HCT116 (cell line): ENCODE results near the gene ST6GALNAC5. TPM values are rescaled to one million over a fixed set of nuclear protein-coding genes. Genes with fewer than 3 reads are reported as not detected.

Experiments used
- ATAC-seq: fragments of 200-7000 bp; cut with Tn5 transposase; 2 replicates; pipeline ENCODE4 v1.9.1; 2020; ENCODE audit warnings: mild to moderate bottlenecking, moderate library complexity
- BruUV-seq: library from RNA; stranded (reverse); fragments of 400-500 nt; replicated peaks from 2 replicates; lab custom pipeline; 2021; lab: Mats Ljungman, UMichigan
- CTCF ChIA-PET: fragments of 300-600 bp; sonication (Branson Sonifier 250); formaldehyde crosslinking; loops from one replicate; lab custom pipeline; 2021; ENCODE audit warnings: antibody characterized with exemption; lab: Charles Lee
- POLR2A ChIA-PET: fragments of 300-600, 350-600 bp; sonication (Branson Sonifier 250); formaldehyde crosslinking; loops from one replicate; lab custom pipeline; 2021; ENCODE audit warnings: antibody characterized with exemption; lab: Charles Lee
- RAD21 ChIA-PET, 2 experiments: fragments of 300-600 bp; sonication (Branson Sonifier 250); formaldehyde crosslinking; loops; one replicate each; lab custom pipeline; 2023; ENCODE audit warnings: low total read pairs in 2 of 2; ENCODE audit not compliant: uncharacterized antibody in 2 of 2, unreplicated experiment in 2 of 2, low non-redundant PET in 1 of 2; lab: Charles Lee
- DNase-seq: peaks from one replicate; pipeline ENCODE4 v3.0.0-alpha.2; 2010; ENCODE audit warnings: low read depth, low spot score
- H2AFZ ChIP-seq: fragments of 200-600 bp; shearing (Covaris generic), sonication (generic); 2 replicates; pipeline ENCODE4 v1.6.1; 2017; ENCODE audit warnings: low read depth, mixed run types, mixed read lengths, antibody characterized with exemption, low read length; ENCODE audit not compliant: poor library complexity, severe bottlenecking
- H3K27ac ChIP-seq: 2 replicates; pipeline ENCODE4 v1.5.1; 2012; ENCODE audit warnings: low read depth, low read length
- H3K27me3 ChIP-seq: fragments of 200-600 bp; sonication (generic); 2 replicates; pipeline ENCODE4 v1.6.1; 2016; ENCODE audit warnings: mixed run types, low read length, mixed read lengths; ENCODE audit not compliant: insufficient read depth
- H3K36me3 ChIP-seq, 2 experiments: fragments of 200-500 bp in 1 of 2; fragments of 200-600 bp in 1 of 2; sonication (Bioruptor generic) in 1 of 2; sonication (generic) in 1 of 2; 2 replicates each; pipeline versions ENCODE4 v1.5.1 to v1.6.1; 2014 to 2016; ENCODE audit warnings: low read length in 2 of 2, inconsistent platforms in 1 of 2, mixed read lengths in 1 of 2, mixed run types in 1 of 2; ENCODE audit not compliant: insufficient read depth in 2 of 2, control insufficient read depth in 1 of 2
- H3K4me1 ChIP-seq, 2 experiments: fragments of 200-600 bp in 1 of 2; sonication (generic) in 1 of 2; 2 replicates each; pipeline versions ENCODE4 v1.5.1 to v1.6.1; 2012 to 2017; ENCODE audit warnings: low read length in 2 of 2, inconsistent platforms in 1 of 2, mild to moderate bottlenecking in 1 of 2, mixed read lengths in 1 of 2, mixed run types in 1 of 2, moderate library complexity in 1 of 2; ENCODE audit not compliant: insufficient read depth in 2 of 2, control insufficient read depth in 1 of 2
- H3K4me2 ChIP-seq: fragments of 200-600 bp; sonication (generic); 2 replicates; pipeline ENCODE4 v1.6.1; 2017; ENCODE audit warnings: mixed run types, low read length, mixed read lengths
- H3K4me3 ChIP-seq, 2 experiments: fragments of 200-600 bp in 1 of 2; sonication (generic) in 1 of 2; replicated peaks in 1 of 2; 2 replicates each; pipeline ENCODE4 v1.5.1; 2011 to 2016; ENCODE audit warnings: low read length in 2 of 2, control low read depth in 1 of 2, low read depth in 1 of 2, mild to moderate bottlenecking in 1 of 2, mixed read lengths in 1 of 2, mixed run types in 1 of 2
- H3K79me2 ChIP-seq: fragments of 200-600 bp; sonication (generic); 2 replicates; pipeline ENCODE4 v1.6.1; 2017; ENCODE audit warnings: mild to moderate bottlenecking, mixed run types, low read length, moderate library complexity, mixed read lengths; ENCODE audit not compliant: insufficient read depth
- H3K9ac ChIP-seq: fragments of 200-600 bp; sonication (generic); 2 replicates; pipeline ENCODE4 v1.6.1; 2016; ENCODE audit warnings: low read length, mixed read lengths
- H3K9me2 ChIP-seq: fragments of 200-600 bp; sonication (generic), shearing (Covaris generic); 2 replicates; pipeline ENCODE4 v1.6.1; 2017; ENCODE audit warnings: mixed run types, mild to moderate bottlenecking, moderate library complexity; ENCODE audit not compliant: insufficient read depth
- H3K9me3 ChIP-seq, 2 experiments: fragments of 200-500 bp in 1 of 2; fragments of 200-600 bp in 1 of 2; sonication (Bioruptor generic) in 1 of 2; sonication (generic) in 1 of 2; 2 replicates each; pipeline ENCODE4 v1.6.1; 2014 to 2017; ENCODE audit warnings: low read length in 2 of 2, mixed read lengths in 2 of 2, inconsistent platforms in 1 of 2, low read depth in 1 of 2, mild to moderate bottlenecking in 1 of 2, mixed run types in 1 of 2, moderate library complexity in 1 of 2; ENCODE audit not compliant: control insufficient read depth in 1 of 2, insufficient read depth in 1 of 2
- H4K20me1 ChIP-seq: fragments of 200-600 bp; sonication (generic), shearing (Covaris generic); 2 replicates; pipeline ENCODE4 v1.6.1; 2017; ENCODE audit warnings: mixed run types, mild to moderate bottlenecking, moderate library complexity; ENCODE audit not compliant: insufficient read depth
- ATF3 ChIP-seq: IDR thresholded peaks from 2 replicates; pipeline ENCODE4 v1.6.1; 2012
- CBX3 ChIP-seq: IDR thresholded peaks from 2 replicates; pipeline ENCODE4 v1.6.1; 2012; ENCODE audit warnings: low read depth
- CEBPB ChIP-seq: IDR thresholded peaks from 2 replicates; pipeline ENCODE4 v1.6.1; 2012; ENCODE audit warnings: low read depth
- CTCF ChIP-seq, 3 experiments: fragments of 200-600 bp in 1 of 3; sonication (generic) in 1 of 3; IDR thresholded peaks in 2 of 3; conservative IDR thresholded peaks in 1 of 3; 2 replicates each; pipeline ENCODE4 v1.5.1; 2012 to 2017; ENCODE audit warnings: low read depth in 2 of 3, low read length in 2 of 3, antibody characterized with exemption in 1 of 3, borderline replicate concordance in 1 of 3, control low read depth in 1 of 3, mild to moderate bottlenecking in 1 of 3, mixed read lengths in 1 of 3, mixed run types in 1 of 3, moderate library complexity in 1 of 3; ENCODE audit not compliant: insufficient read depth in 1 of 3
- EGR1 ChIP-seq: IDR thresholded peaks from 2 replicates; pipeline ENCODE4 v1.6.1; 2012; ENCODE audit warnings: low read depth
- ELF1 ChIP-seq: IDR thresholded peaks from 2 replicates; pipeline ENCODE4 v1.6.1; 2012; ENCODE audit warnings: low read depth, borderline replicate concordance
- EZH2 ChIP-seq: fragments of 200-600 bp; sonication (generic); IDR thresholded peaks from 2 replicates; pipeline ENCODE4 v1.6.1; 2017; ENCODE audit warnings: antibody characterized with exemption, mixed run types
- EZH2phosphoT487 ChIP-seq: fragments of 200-600 bp; IDR thresholded peaks from 2 replicates; pipeline ENCODE4 v1.6.1; 2018; ENCODE audit warnings: antibody characterized with exemption, borderline replicate concordance
- FOSL1 ChIP-seq: IDR thresholded peaks from 2 replicates; pipeline ENCODE4 v1.6.1; 2012; ENCODE audit warnings: low read depth
- MAX ChIP-seq: IDR thresholded peaks from 2 replicates; pipeline ENCODE4 v1.6.1; 2012
- POLR2A ChIP-seq: IDR thresholded peaks from 2 replicates; pipeline ENCODE4 v1.7.0; 2011; ENCODE audit warnings: borderline replicate concordance; ENCODE audit not compliant: insufficient read depth, insufficient read length; ENCODE audit errors: extremely low read depth
- POLR2AphosphoS5 ChIP-seq: IDR thresholded peaks from 2 replicates; pipeline ENCODE4 v1.6.1; 2011; ENCODE audit warnings: mild to moderate bottlenecking, low read depth, low read length, moderate library complexity
- RAD21 ChIP-seq: IDR thresholded peaks from 2 replicates; pipeline ENCODE4 v1.6.1; 2012; ENCODE audit warnings: low read depth, mild to moderate bottlenecking
- REST ChIP-seq: IDR thresholded peaks from 2 replicates; pipeline ENCODE4 v1.6.1; 2012; ENCODE audit warnings: low read depth
- SIN3A ChIP-seq: IDR thresholded peaks from 2 replicates; pipeline ENCODE4 v1.6.1; 2012; ENCODE audit warnings: low read depth
- SP1 ChIP-seq: IDR thresholded peaks from 2 replicates; pipeline ENCODE4 v1.6.1; 2012; ENCODE audit warnings: low read depth
- SRF ChIP-seq: IDR thresholded peaks from 2 replicates; pipeline ENCODE4 v1.6.1; 2012; ENCODE audit warnings: low read depth
- ZBTB33 ChIP-seq: IDR thresholded peaks from 2 replicates; pipeline ENCODE4 v1.6.1; 2011; ENCODE audit warnings: mild to moderate bottlenecking, low read length, moderate library complexity; ENCODE audit not compliant: insufficient replicate concordance; ENCODE audit errors: extremely low read depth
- ZFX ChIP-seq: fragments of 450-650 bp; IDR thresholded peaks from 2 replicates; pipeline ENCODE4 v1.6.1; 2017
- intact Hi-C: fragments of 100-400 bp; cut with micrococcal nuclease; formaldehyde crosslinking; loops from 2 replicates; pipeline ENCODE4 v1.10.0; 2022
- total RNA-seq: library from RNA; stranded (reverse); gene quantifications from one replicate; pipeline ENCODE4 v1.2.1, GENCODE V29; 2021; ENCODE audit not compliant: unreplicated experiment

Gene ST6GALNAC5
- total RNA-seq, 1 experiment from 2014 or later, result 1.2 TPM

GRCh38 chr1:76865696-76866286 is 1.5 kb upstream of the ST6GALNAC5 start:
- POLR2A ChIA-PET, result no interaction called here
- RAD21 ChIA-PET, result no interaction called here
- no peaks in the 10 kb centered on the region for H3K4me1 ChIP-seq
- intact Hi-C loops, result no loop called here
- no peak for DNase-seq
- H4K20me1 ChIP-seq, result no peaks in the 10 kb centered on the region
- TF ChIP-seq POLR2AphosphoS5 (no peak), FOSL1 (no peak), EGR1 (no peak), CBX3 (no peak), SP1 (no peak), EZH2phosphoT487 (no peak), ELF1 (no peak), ATF3 (no peak), SIN3A (no peak), MAX (no peak), RAD21 (no peak), SRF (no peak), POLR2A (no peak), ZFX (no peak), EZH2 (no peak), ZBTB33 (no peak), CEBPB (no peak), REST (no peak), CTCF (IDR thresholded peaks at IDR 0.05 in 2 of 3, conservative IDR thresholded peaks at IDR 0.05 in 1 of 3; ENCODE audit: borderline replicate concordance in 1 of 3, insufficient read depth in 1 of 3, low read depth in 2 of 3, low read length in 2 of 3) (no peak)
- H2AFZ ChIP-seq, result no peak overlapping the region
- no peak overlapping the region for H3K4me2 ChIP-seq
- H3K27ac ChIP-seq, result no peak overlapping the region
- ATAC-seq, result no peak
- H3K36me3 ChIP-seq, result no peaks in the 10 kb centered on the region
- no peaks in the 10 kb centered on the region for H3K79me2 ChIP-seq
- CTCF ChIA-PET, result no interaction called here
- no peak overlapping the region for H3K4me3 ChIP-seq
- no peak overlapping the region for H3K9ac ChIP-seq
- no peaks in the 10 kb centered on the region for H3K27me3 ChIP-seq
- no TSS peak for BruUV-seq
- H3K9me3 ChIP-seq, result no peaks in the 10 kb centered on the region
- no peaks in the 10 kb centered on the region for H3K9me2 ChIP-seq
